GM19468 (cell line): Measurements from ENCODE around the gene VTCN1.
"Not testable (repeated sequence)": the region's sequence is repeated elsewhere in the genome, so short reads cannot be mapped to it uniquely, and the experiment has no call there.

Experiments
- ATAC-seq: cut with Tn5 transposase; IDR thresholded peaks from one replicate; pipeline ENCODE4 v1.9.1; 2021; ENCODE audit warnings: mild to moderate bottlenecking, moderate library complexity, moderate number of reproducible peaks; ENCODE audit not compliant: unreplicated experiment; ENCODE audit errors: extremely low read depth

Gene VTCN1

GRCh38 chr1:117210831-117211261 lies at the start of gene VTCN1:
TSS of gene VTCN1 (minus strand) at chr1:117210927. CDS start at chr1:117210855, 72 bp downstream.
- no peak for ATAC-seq

GRCh38 chr1:117258791-117259190 lies 48.1 kb upstream of the VTCN1 start:
- ATAC-seq = no peak

- ATAC-seq = not testable (repeated sequence)
Measured at GRCh38 chr1:117258075-117258474, 47.3 kb upstream of the VTCN1 start.

GRCh38 chr1:117257291-117257690 lies 46.6 kb upstream of the VTCN1 start:
- ATAC-seq = no peak

GRCh38 chr1:117250061-117250606 lies 39.4 kb upstream of the VTCN1 start:
- no peak for ATAC-seq

GRCh38 chr1:117244971-117245370 lies 34.2 kb upstream of the VTCN1 start:
- ATAC-seq = no peak

- no peak for ATAC-seq
Measured at GRCh38 chr1:117244306-117244705, 33.6 kb upstream of the VTCN1 start.

- ATAC-seq = no peak
Measured at GRCh38 chr1:117241512-117241911, 30.8 kb upstream of the VTCN1 start.

- no peak for ATAC-seq
Measured at GRCh38 chr1:117240547-117240946, 29.8 kb upstream of the VTCN1 start.

GRCh38 chr1:117239467-117239866 lies 28.7 kb upstream of the VTCN1 start:
- ATAC-seq = no peak

GRCh38 chr1:117237726-117238381 lies 27.1 kb upstream of the VTCN1 start:
- no peak for ATAC-seq

GRCh38 chr1:117235863-117236465 lies 25.2 kb upstream of the VTCN1 start:
- no peak for ATAC-seq

GRCh38 chr1:117232531-117232930 lies 21.8 kb upstream of the VTCN1 start:
- no peak for ATAC-seq

- ATAC-seq = no peak
Measured at GRCh38 chr1:117231748-117232373, 21.1 kb upstream of the VTCN1 start.

GRCh38 chr1:117231312-117231711 lies 20.6 kb upstream of the VTCN1 start:
- ATAC-seq = no peak

GRCh38 chr1:117229217-117229616 lies 18.5 kb upstream of the VTCN1 start:
- ATAC-seq = no peak

GRCh38 chr1:117225931-117226330 lies 15.2 kb upstream of the VTCN1 start:
- ATAC-seq = no peak

GRCh38 chr1:117216718-117217117 lies 6.0 kb upstream of the VTCN1 start:
- no peak for ATAC-seq

GRCh38 chr1:117215733-117216462 lies 5.2 kb upstream of the VTCN1 start:
- no peak for ATAC-seq

GRCh38 chr1:117215019-117215418 lies 4.3 kb upstream of the VTCN1 start:
- no peak for ATAC-seq

GRCh38 chr1:117213046-117213445 lies 2.3 kb upstream of the VTCN1 start:
- ATAC-seq = no peak
